ENCODE results near the gene KLHDC3. TPM values are rescaled to one million over a fixed set of nuclear protein-coding genes. Genes with fewer than 3 reads are reported as not detected.

Gene KLHDC3
- total and polyA plus RNA-seq, 10 of the 15 experiments (the other 5 are each of a cell fraction or from before 2014, with no cell fraction given): 2.4 to 102 (median 55.4) TPM

GRCh38 chr6:43012364-43012763, 1.7 kb upstream of the KLHDC3 start:
- H3K79me2 ChIP-seq (ENCODE audit: control insufficient read depth, insufficient read depth, low read length): peaks cover 23% of the 10 kb centered on the region
- peaks cover 7% of the 10 kb centered on the region for H3K4me1 ChIP-seq (ENCODE audit: control insufficient read depth, insufficient read depth, low read length)
- SMC1A ChIA-PET (ENCODE audit: uncharacterized antibody, unreplicated experiment): interaction anchor here (0.7 to 2.8 kb wide), 6 partner anchors 9 to 83 kb away, joined by 3 to 13 read pairs (median 6); partner anchors contain the start of genes CNPY3, KLC4, MRPL2 and PPP2R5D
- no peak for TF ChIP-seq TCF7 (IDR thresholded peaks at IDR 0.05; ENCODE audit: borderline replicate concordance)
- no peak for TF ChIP-seq GATAD2B (conservative IDR thresholded peaks at IDR 0.05; ENCODE audit: low read depth)
- TF ChIP-seq PML (IDR thresholded peaks at IDR 0.05; ENCODE audit: low read length): no peak
- TF ChIP-seq NBN (IDR thresholded peaks at IDR 0.05): no peak
- no peak for TF ChIP-seq SMAD1 (IDR thresholded peaks at IDR 0.05; ENCODE audit: low read depth, partially characterized antibody)
- H2AFZ ChIP-seq (ENCODE audit: control insufficient read depth, low read depth, low read length): no peak overlapping the region
- FAIRE-seq (no peak), ATAC-seq (no peak), DNase-seq (ENCODE audit: low read depth, low spot score) (no peak)
- in situ Hi-C loops (cut with MboI): no loop called here
- CTCF ChIA-PET: interaction anchor here (1.4 to 2.5 kb wide), 4 partner anchors 12 to 135 kb away, joined by 3 to 10 read pairs (median 4); no protein-coding TSS in a partner anchor
- no TSS peak for BruUV-seq (replicated peaks)
- intact Hi-C loops (cut with micrococcal nuclease; ENCODE audit: unreplicated experiment): no loop called here
- no peaks in the 10 kb centered on the region for H3K9me3 ChIP-seq (replicated peaks; ENCODE audit: control insufficient read depth, insufficient read depth, low read length)
- POLR2A ChIA-PET: interaction anchor here (1.2 to 3.3 kb wide), 3 partner anchors 10 to 42 kb away, joined by 6 to 22 read pairs (median 8); partner anchors contain the start of genes CUL7 and PPP2R5D
- peak overlapping the region; percentile 98 for H3K4me2 ChIP-seq (ENCODE audit: control insufficient read depth, insufficient read depth)
- 65% methylated on average over 6 of the region's 6 CpGs for WGBS (ENCODE audit: insufficient coverage, insufficient replicate concordance, low lambda C conversion rate, missing lambda C conversion rate)
- H3K27me3 ChIP-seq (replicated peaks in 1 of 2; ENCODE audit: control insufficient read depth in 2 of 2, insufficient read depth in 2 of 2, low read length in 1 of 2): no peaks in the 10 kb centered on the region
- no peak overlapping the region; the same call in 1 of the 2 replicates for H3K27ac ChIP-seq (ENCODE audit: control insufficient read depth, insufficient read depth)
- H3K36me3 ChIP-seq (ENCODE audit: control insufficient read depth in 2 of 2, insufficient read depth in 2 of 2, low read length in 1 of 2): peaks cover 22% of the 10 kb centered on the region in 2 experiments
- H3K4me3 ChIP-seq: peak overlapping the region; percentile 85
- H4K20me1 ChIP-seq (ENCODE audit: control insufficient read depth, insufficient read depth): no peaks in the 10 kb centered on the region
- RAD21 ChIA-PET (ENCODE audit: unreplicated experiment): no interaction called here
- peak overlapping the region; percentile 73 for H3K9ac ChIP-seq (ENCODE audit: control insufficient read depth, insufficient read depth, low read length)

DNA sequence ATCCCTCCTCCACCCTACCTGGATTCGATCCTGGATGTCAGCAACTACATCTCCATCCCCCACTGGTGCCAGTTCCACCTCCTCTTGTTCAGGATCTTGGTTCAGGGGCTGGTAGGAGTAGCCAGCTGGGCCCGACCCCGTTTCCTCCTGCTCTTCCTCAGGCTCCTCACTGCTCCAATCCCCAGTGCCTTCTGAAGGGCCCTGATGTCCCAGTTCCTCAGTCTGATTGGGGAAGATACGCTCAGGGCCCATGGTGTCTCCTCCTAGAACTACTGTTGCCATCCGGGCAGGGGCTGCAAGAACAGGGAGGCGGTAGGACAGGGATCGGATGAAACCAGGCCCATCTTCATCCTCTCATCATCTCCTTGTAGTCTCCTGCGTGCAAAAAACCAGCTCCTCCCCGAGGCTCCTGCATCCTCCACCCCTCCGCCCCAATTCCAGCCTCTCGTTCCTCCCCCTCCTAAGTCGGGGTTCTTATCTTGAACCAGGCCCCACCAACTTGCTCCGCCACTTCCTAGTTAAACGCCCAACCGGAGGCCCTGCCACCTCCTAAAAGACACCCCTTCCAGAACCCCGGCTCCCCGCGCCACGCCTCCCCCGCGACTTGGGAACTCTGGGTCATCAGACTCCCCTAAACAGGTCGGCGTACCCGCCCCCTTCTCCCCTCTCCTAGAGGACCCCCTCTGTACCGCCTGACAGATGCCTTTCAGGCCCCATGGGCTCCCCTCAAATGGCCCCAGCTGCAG, 779 bp upstream of the KLHDC3 start:
- peak; percentile 40 for ATAC-seq
- DNase-seq (ENCODE audit: low read depth, low spot score): no peak
- Histone ChIP-seq H3K27me3 (replicated peaks in 1 of 2; ENCODE audit: control insufficient read depth in 2 of 2, insufficient read depth in 2 of 2, low read length in 1 of 2) (no peaks in the 10 kb centered on the region), H3K4me1 (ENCODE audit: control insufficient read depth, insufficient read depth, low read length) (peaks cover 7% of the 10 kb centered on the region), H3K36me3 (ENCODE audit: control insufficient read depth in 2 of 2, insufficient read depth in 2 of 2, low read length in 1 of 2) (peaks cover 15 to 17% of the 10 kb centered on the region in 2 experiments), H3K4me2 (ENCODE audit: control insufficient read depth, insufficient read depth) (peak overlapping the region; percentile 98), H3K79me2 (ENCODE audit: control insufficient read depth, insufficient read depth, low read length) (peaks cover 23% of the 10 kb centered on the region), H2AFZ (ENCODE audit: control insufficient read depth, low read depth, low read length) (peak overlapping the region; percentile 75), H3K27ac (ENCODE audit: control insufficient read depth, insufficient read depth) (peak overlapping the region; percentile 60), H3K4me3 (peak overlapping the region; percentile 85), H3K9me3 (replicated peaks; ENCODE audit: control insufficient read depth, insufficient read depth, low read length) (no peaks in the 10 kb centered on the region), H3K9ac (ENCODE audit: control insufficient read depth, insufficient read depth, low read length) (peak overlapping the region; percentile 73), H4K20me1 (ENCODE audit: control insufficient read depth, insufficient read depth) (no peaks in the 10 kb centered on the region)
- intact Hi-C loops (cut with micrococcal nuclease; ENCODE audit: unreplicated experiment) (no loop called here), in situ Hi-C loops (cut with MboI) (no loop called here)
- POLR2A ChIA-PET: interaction anchor here (0.6 to 3.3 kb wide), 15 partner anchors 8 to 449 kb away, joined by 3 to 22 read pairs (median 8); partner anchors contain the start of genes CNPY3, CUL7, KLC4 and MRPL2
- SMC1A ChIA-PET (ENCODE audit: uncharacterized antibody, unreplicated experiment): interaction anchor here (0.7 to 2.8 kb wide), 12 partner anchors 8 to 564 kb away, joined by 3 to 13 read pairs (median 5); partner anchors contain the start of genes CNPY3, CUL7, KLC4 and MRPL2
- no TSS peak for BruUV-seq (replicated peaks)
- no peak for FAIRE-seq
- RAD21 ChIA-PET (ENCODE audit: unreplicated experiment): interaction anchor here (0.6 to 1.6 kb wide), 10 partner anchors 9 to 450 kb away, joined by 3 to 9 read pairs (median 4); partner anchors contain the start of genes CNPY3, CUL7, PEX6 and PPP2R5D
- under 1% methylated on average over 25 of the region's 25 CpGs for WGBS (ENCODE audit: insufficient coverage, insufficient replicate concordance, low lambda C conversion rate, missing lambda C conversion rate)
- CTCF ChIA-PET: interaction anchor here (1.4 to 2.5 kb wide), 6 partner anchors 12 to 134 kb away, joined by 3 to 10 read pairs (median 4); partner anchors contain the start of gene PEX6
- TF ChIP-seq, protein P1, sequence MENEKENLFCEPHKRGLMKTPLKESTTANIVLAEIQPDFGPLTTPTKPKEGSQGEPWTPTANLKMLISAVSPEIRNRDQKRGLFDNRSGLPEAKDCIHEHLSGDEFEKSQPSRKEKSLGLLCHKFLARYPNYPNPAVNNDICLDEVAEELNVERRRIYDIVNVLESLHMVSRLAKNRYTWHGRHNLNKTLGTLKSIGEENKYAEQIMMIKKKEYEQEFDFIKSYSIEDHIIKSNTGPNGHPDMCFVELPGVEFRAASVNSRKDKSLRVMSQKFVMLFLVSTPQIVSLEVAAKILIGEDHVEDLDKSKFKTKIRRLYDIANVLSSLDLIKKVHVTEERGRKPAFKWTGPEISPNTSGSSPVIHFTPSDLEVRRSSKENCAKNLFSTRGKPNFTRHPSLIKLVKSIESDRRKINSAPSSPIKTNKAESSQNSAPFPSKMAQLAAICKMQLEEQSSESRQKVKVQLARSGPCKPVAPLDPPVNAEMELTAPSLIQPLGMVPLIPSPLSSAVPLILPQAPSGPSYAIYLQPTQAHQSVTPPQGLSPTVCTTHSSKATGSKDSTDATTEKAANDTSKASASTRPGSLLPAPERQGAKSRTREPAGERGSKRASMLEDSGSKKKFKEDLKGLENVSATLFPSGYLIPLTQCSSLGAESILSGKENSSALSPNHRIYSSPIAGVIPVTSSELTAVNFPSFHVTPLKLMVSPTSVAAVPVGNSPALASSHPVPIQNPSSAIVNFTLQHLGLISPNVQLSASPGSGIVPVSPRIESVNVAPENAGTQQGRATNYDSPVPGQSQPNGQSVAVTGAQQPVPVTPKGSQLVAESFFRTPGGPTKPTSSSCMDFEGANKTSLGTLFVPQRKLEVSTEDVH (IDR thresholded peaks at IDR 0.05; ENCODE audit: low read depth, partially characterized antibody): no peak
- no peak for TF ChIP-seq ZNF687 (IDR thresholded peaks at IDR 0.05)
- peak; percentile 6; the same call in 1 of the 2 replicates for TF ChIP-seq SPI1 (IDR thresholded peaks at IDR 0.05; ENCODE audit: borderline replicate concordance, insufficient read depth, low read depth, low read length)

All from GM12878 (cell line).